SU-DHL-6 (cell line): ENCODE data around the gene RP9.

Experiments used
- H2AFZ ChIP-seq: fragments of 200-600 bp; sonication (generic); 2 replicates; pipeline ENCODE4 v1.6.1; 2014; ENCODE audit warnings: low read depth, mild to moderate bottlenecking, moderate library complexity, mixed read lengths, antibody characterized with exemption, low read length; ENCODE audit not compliant: severe bottlenecking
- H3F3A ChIP-seq: fragments of 200-600 bp; shearing (Covaris generic); 2 replicates; pipeline ENCODE4 v1.6.0; 2016; ENCODE audit warnings: antibody characterized with exemption, mild to moderate bottlenecking; ENCODE audit not compliant: insufficient read depth
- H3K27ac ChIP-seq: fragments of 200-600 bp; sonication (generic); 2 replicates; pipeline ENCODE4 v1.5.1; 2016; ENCODE audit warnings: low read depth, mild to moderate bottlenecking, low read length, moderate library complexity, mixed read lengths
- H3K27me3 ChIP-seq: fragments of 200-600 bp; sonication (generic), shearing (Covaris generic); 2 replicates; pipeline ENCODE4 v1.6.0; 2014; ENCODE audit warnings: mild to moderate bottlenecking, low read length
- H3K36me3 ChIP-seq: fragments of 200-600 bp; sonication (generic); 2 replicates; pipeline ENCODE4 v1.6.1; 2014; ENCODE audit warnings: mild to moderate bottlenecking, low read length, mixed read lengths
- H3K4me2 ChIP-seq: fragments of 300-600, 200-600 bp; shearing (Covaris generic), sonication (generic); 2 replicates; pipeline ENCODE4 v1.6.0; 2014; ENCODE audit warnings: low read length, low read depth, mild to moderate bottlenecking; ENCODE audit not compliant: poor library complexity, severe bottlenecking
- H3K4me3 ChIP-seq: fragments of 200-600 bp; sonication (generic); 2 replicates; pipeline ENCODE4 v1.5.1; 2014; ENCODE audit warnings: antibody characterized with exemption, low read length, mild to moderate bottlenecking, mixed read lengths; ENCODE audit not compliant: insufficient read depth, poor library complexity, severe bottlenecking
- H3K79me2 ChIP-seq: fragments of 200-600 bp; sonication (generic); 2 replicates; pipeline ENCODE4 v1.6.1; 2014; ENCODE audit warnings: mild to moderate bottlenecking, low read length, moderate library complexity; ENCODE audit not compliant: insufficient read depth
- H3K9ac ChIP-seq: fragments of 200-600 bp; sonication (generic); 2 replicates; pipeline ENCODE4 v1.7.0; 2014; ENCODE audit warnings: mild to moderate bottlenecking, low read length
- H3K9me2 ChIP-seq: fragments of 200-600 bp; sonication (generic); replicated peaks from 2 replicates; pipeline ENCODE4 v1.6.1; 2014; ENCODE audit warnings: low read length; ENCODE audit not compliant: insufficient read depth
- H3K9me3 ChIP-seq: fragments of 200-600 bp; sonication (generic); 2 replicates; pipeline ENCODE4 v1.6.1; 2014; ENCODE audit warnings: low read length, mixed read lengths; ENCODE audit not compliant: insufficient read depth
- H4K20me1 ChIP-seq: fragments of 200-600 bp; sonication (generic); 2 replicates; pipeline ENCODE4 v1.6.1; 2014; ENCODE audit warnings: low read depth, mild to moderate bottlenecking, antibody characterized with exemption, low read length, moderate library complexity, mixed read lengths
- CTCF ChIP-seq: fragments of 200-600 bp; sonication (generic); IDR thresholded peaks from one replicate; pipeline ENCODE4 v1.5.1; 2017; ENCODE audit warnings: antibody characterized with exemption, mild to moderate bottlenecking, low read length, moderate library complexity; ENCODE audit not compliant: insufficient read depth, poor library complexity, severe bottlenecking
- EZH2phosphoT487 ChIP-seq: fragments of 200-600 bp; sonication (generic), shearing (Covaris generic); conservative IDR thresholded peaks from 2 replicates; pipeline ENCODE4 v1.6.1; 2018; ENCODE audit warnings: mild to moderate bottlenecking, antibody characterized with exemption, low read length, moderate library complexity, mixed read lengths

RP9 gene

GRCh38 chr7:33076737-33077136 is 32.5 kb downstream of the RP9 start:
- Histone ChIP-seq H3K9me2 (no peaks in the 10 kb centered on the region), H3K36me3 (no peaks in the 10 kb centered on the region), H3K9ac (no peak overlapping the region), H2AFZ (no peak overlapping the region), H3K27me3 (no peaks in the 10 kb centered on the region), H3K4me2 (no peak overlapping the region), H3K4me3 (no peak overlapping the region), H3F3A (no peaks in the 10 kb centered on the region), H3K27ac (no peak overlapping the region), H3K79me2 (no peaks in the 10 kb centered on the region), H4K20me1 (no peaks in the 10 kb centered on the region), H3K9me3 (no peaks in the 10 kb centered on the region)
- no peak for TF ChIP-seq CTCF
- TF ChIP-seq EZH2phosphoT487, result no peak

GRCh38 chr7:33075818-33076518 is 33.2 kb downstream of the RP9 start:
- Histone ChIP-seq H3K9ac (no peak overlapping the region), H3K9me2 (no peaks in the 10 kb centered on the region), H3K36me3 (no peaks in the 10 kb centered on the region), H3F3A (no peaks in the 10 kb centered on the region), H3K4me3 (no peak overlapping the region), H3K9me3 (peaks cover under 1% of the 10 kb centered on the region; the same call in 1 of the 2 replicates), H3K79me2 (no peaks in the 10 kb centered on the region), H4K20me1 (no peaks in the 10 kb centered on the region), H3K27ac (no peak overlapping the region), H3K27me3 (no peaks in the 10 kb centered on the region), H2AFZ (no peak overlapping the region), H3K4me2 (no peak overlapping the region)
- no peak for TF ChIP-seq EZH2phosphoT487
- TF ChIP-seq CTCF, result no peak

GRCh38 chr7:33073243-33073642 is 36.0 kb downstream of the RP9 start:
- H3K36me3 ChIP-seq, result no peaks in the 10 kb centered on the region
- H4K20me1 ChIP-seq, result no peaks in the 10 kb centered on the region
- H3K27me3 ChIP-seq, result no peaks in the 10 kb centered on the region
- H3F3A ChIP-seq, result no peaks in the 10 kb centered on the region
- no peak overlapping the region for H3K27ac ChIP-seq
- H3K4me3 ChIP-seq, result no peak overlapping the region
- H2AFZ ChIP-seq, result no peak overlapping the region
- H3K79me2 ChIP-seq, result no peaks in the 10 kb centered on the region
- no peak overlapping the region for H3K4me2 ChIP-seq
- H3K9ac ChIP-seq, result no peak overlapping the region
- peaks cover 15% of the 10 kb centered on the region for H3K9me3 ChIP-seq
- H3K9me2 ChIP-seq, result no peaks in the 10 kb centered on the region
- TF ChIP-seq EZH2phosphoT487 (no peak), CTCF (no peak)
